Prostate gland (tissue), 2 donors: ENCODE results near the gene PCDHAC2.

Source experiments
- POLR2A ChIP-seq: fragments of 450-650 bp; IDR thresholded peaks from one replicate; pipeline ENCODE4 v1.6.1; 2016; ENCODE audit warnings: antibody characterized with exemption, mild to moderate bottlenecking
- POLR2AphosphoS5 ChIP-seq: sonication (generic); formaldehyde crosslinking; IDR thresholded peaks from one replicate; pipeline ENCODE4 v1.6.1; 2017; ENCODE audit warnings: antibody characterized with exemption
- TF ChIP-seq, protein P1 (sequence below), 4 experiments: fragments of 200-600 bp in 2 of 4; fragments of 450-650 bp in 2 of 4; sonication (generic) in 2 of 4; IDR thresholded peaks; 1 replicate in 3 of 4; 2 replicates in 1 of 4; pipeline ENCODE4 v1.5.1; 2016 to 2019; ENCODE audit warnings: antibody characterized with exemption in 4 of 4, mild to moderate bottlenecking in 2 of 4, moderate library complexity in 2 of 4

- TF ChIP-seq, protein P1, sequence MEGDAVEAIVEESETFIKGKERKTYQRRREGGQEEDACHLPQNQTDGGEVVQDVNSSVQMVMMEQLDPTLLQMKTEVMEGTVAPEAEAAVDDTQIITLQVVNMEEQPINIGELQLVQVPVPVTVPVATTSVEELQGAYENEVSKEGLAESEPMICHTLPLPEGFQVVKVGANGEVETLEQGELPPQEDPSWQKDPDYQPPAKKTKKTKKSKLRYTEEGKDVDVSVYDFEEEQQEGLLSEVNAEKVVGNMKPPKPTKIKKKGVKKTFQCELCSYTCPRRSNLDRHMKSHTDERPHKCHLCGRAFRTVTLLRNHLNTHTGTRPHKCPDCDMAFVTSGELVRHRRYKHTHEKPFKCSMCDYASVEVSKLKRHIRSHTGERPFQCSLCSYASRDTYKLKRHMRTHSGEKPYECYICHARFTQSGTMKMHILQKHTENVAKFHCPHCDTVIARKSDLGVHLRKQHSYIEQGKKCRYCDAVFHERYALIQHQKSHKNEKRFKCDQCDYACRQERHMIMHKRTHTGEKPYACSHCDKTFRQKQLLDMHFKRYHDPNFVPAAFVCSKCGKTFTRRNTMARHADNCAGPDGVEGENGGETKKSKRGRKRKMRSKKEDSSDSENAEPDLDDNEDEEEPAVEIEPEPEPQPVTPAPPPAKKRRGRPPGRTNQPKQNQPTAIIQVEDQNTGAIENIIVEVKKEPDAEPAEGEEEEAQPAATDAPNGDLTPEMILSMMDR (IDR thresholded peaks at IDR 0.05): no peak
- no peak for TF ChIP-seq POLR2A
- TF ChIP-seq POLR2AphosphoS5: no peak
These were observed 14.6 kb upstream of the PCDHAC2 start for GRCh38 chr5:140951636-140952035.
